ENCODE measurements around the gene CLDN19. TPM values are rescaled to one million over a fixed set of nuclear protein-coding genes. Genes with fewer than 3 reads are reported as not detected.

Gene CLDN19
- total and polyA plus RNA-seq, 9 of the 15 experiments (the other 6 are each of a cell fraction or from before 2014, with no cell fraction given) = not detected

- ATAC-seq = no peak
- 100% methylated on average over 1 of the region's 1 CpG for WGBS (ENCODE audit: insufficient coverage, low coverage, missing lambda C conversion rate)
- H2AFZ ChIP-seq (ENCODE audit: low read depth, low read length) = no peak overlapping the region
- no peaks in the 10 kb centered on the region for H3K79me2 ChIP-seq (ENCODE audit: control insufficient read depth, insufficient read depth, low read length)
- no TSS peak for BruUV-seq (replicated peaks)
- no peaks in the 10 kb centered on the region for H4K20me1 ChIP-seq (replicated peaks; ENCODE audit: control insufficient read depth, insufficient read depth, low read length)
- no peak for FAIRE-seq
- no peaks in the 10 kb centered on the region for H3K9me3 ChIP-seq (replicated peaks; ENCODE audit: control insufficient read depth, insufficient read depth, low read depth, low read length)
- H3K4me3 ChIP-seq = no peak overlapping the region
- no peaks in the 10 kb centered on the region for H3K9me1 ChIP-seq (ENCODE audit: control insufficient read depth, insufficient read depth, low read length)
- in situ Hi-C loops (cut with MboI) (no loop called here), intact Hi-C loops (cut with micrococcal nuclease) (no loop called here)
- H3K9ac ChIP-seq (ENCODE audit: insufficient read depth in 1 of 2, low read depth in 2 of 2, low read length in 2 of 2) = no peak overlapping the region
- TF ChIP-seq ZBTB1 (CRISPR knock-in tag; IDR thresholded peaks at IDR 0.05; ENCODE audit: borderline replicate concordance, low read depth) (no peak), ZNF121 (CRISPR knock-in tag; conservative IDR thresholded peaks at IDR 0.05) (no peak), TGIF2 (CRISPR knock-in tag; IDR thresholded peaks at IDR 0.05) (no peak), ZNF175 (CRISPR knock-in tag; IDR thresholded peaks at IDR 0.05; ENCODE audit: low read depth) (no peak), ZNF764 (CRISPR knock-in tag; IDR thresholded peaks at IDR 0.05; ENCODE audit: low read depth) (no peak), ETS1 (conservative IDR thresholded peaks at IDR 0.05; ENCODE audit: control insufficient read depth, low read depth, low read length) (no peak), SMAD3 (CRISPR knock-in tag; conservative IDR thresholded peaks at IDR 0.05) (no peak), TAF15 (IDR thresholded peaks at IDR 0.05; ENCODE audit: low read depth, low read length) (no peak), GTF2F1 (IDR thresholded peaks at IDR 0.05; ENCODE audit: low read depth, low read length) (no peak), NCOA2 (IDR thresholded peaks at IDR 0.05; ENCODE audit: partially characterized antibody in 2 of 2) (no peak), NR3C1 (CRISPR knock-in tag; IDR thresholded peaks at IDR 0.05) (no peak), BCLAF1 (IDR thresholded peaks at IDR 0.05; ENCODE audit: borderline replicate concordance in 1 of 2, control insufficient read depth in 1 of 2, low read depth in 2 of 2, low read length in 1 of 2) (no peak), TSC22D4 (tag; IDR thresholded peaks at IDR 0.05) (no peak), CEBPG (CRISPR knock-in tag; IDR thresholded peaks at IDR 0.05) (no peak), CEBPG (tag; conservative IDR thresholded peaks at IDR 0.05 in 1 of 2, IDR thresholded peaks at IDR 0.05 in 1 of 2) (no peak)
- H3K4me1 ChIP-seq (replicated peaks in 1 of 2; ENCODE audit: control insufficient read depth in 2 of 2, insufficient read depth in 2 of 2, low read length in 2 of 2) = no peaks in the 10 kb centered on the region
- H3K27me3 ChIP-seq (ENCODE audit: control insufficient read depth in 2 of 2, insufficient read depth in 2 of 2, low read length in 2 of 2) = no peaks in the 10 kb centered on the region
- H3K36me3 ChIP-seq (ENCODE audit: control insufficient read depth, insufficient read depth, low read length) = peaks cover 7% of the 10 kb centered on the region; the same call in 2 of the 3 replicates
- ChIA-PET CTCF (ENCODE audit: low intra/inter-chr PET ratio) (no interaction called here), POLR2A (no interaction called here)
- DNase-seq (ENCODE audit: extremely low read depth in 1 of 4, low spot score in 3 of 4) = peak in 2 of 4 experiments; percentile 4 to 5
- no peak overlapping the region for H3K27ac ChIP-seq (ENCODE audit: extremely low read depth, low read depth, low read length)
- no peak overlapping the region for H3K4me2 ChIP-seq (ENCODE audit: insufficient read depth, low read length)
Measured at GRCh38 chr1:42720868-42721267, 19.2 kb downstream of the CLDN19 start.
